Endothelial cell of coronary artery (primary cell): ENCODE measurements around the gene PIN1. TPM values are rescaled to one million over a fixed set of nuclear protein-coding genes. Genes with fewer than 3 reads are reported as not detected.

Source experiments
- total RNA-seq: library from RNA; depleted of rRNA; stranded (reverse); fragments of >200 nt; gene quantifications from 2 replicates; pipeline ENCODE4 v1.2.3, GENCODE V29; 2014

Gene PIN1
- total RNA-seq = 104 and 114 TPM in 2 replicates

GRCh38 chr19:9834726-9835506, at the start of gene PIN1:
Gene PIN1 (plus strand): TSS chr19:9835318. CDS start chr19:9835345, 27 bp downstream.

GRCh38 chr19:9818734-9819595, 16.2 kb upstream of the PIN1 start, which contains the start of gene FBXL12:
Gene FBXL12 (minus strand): TSS chr19:9819079. CDS start chr19:9818813, 266 bp downstream.

DNA sequence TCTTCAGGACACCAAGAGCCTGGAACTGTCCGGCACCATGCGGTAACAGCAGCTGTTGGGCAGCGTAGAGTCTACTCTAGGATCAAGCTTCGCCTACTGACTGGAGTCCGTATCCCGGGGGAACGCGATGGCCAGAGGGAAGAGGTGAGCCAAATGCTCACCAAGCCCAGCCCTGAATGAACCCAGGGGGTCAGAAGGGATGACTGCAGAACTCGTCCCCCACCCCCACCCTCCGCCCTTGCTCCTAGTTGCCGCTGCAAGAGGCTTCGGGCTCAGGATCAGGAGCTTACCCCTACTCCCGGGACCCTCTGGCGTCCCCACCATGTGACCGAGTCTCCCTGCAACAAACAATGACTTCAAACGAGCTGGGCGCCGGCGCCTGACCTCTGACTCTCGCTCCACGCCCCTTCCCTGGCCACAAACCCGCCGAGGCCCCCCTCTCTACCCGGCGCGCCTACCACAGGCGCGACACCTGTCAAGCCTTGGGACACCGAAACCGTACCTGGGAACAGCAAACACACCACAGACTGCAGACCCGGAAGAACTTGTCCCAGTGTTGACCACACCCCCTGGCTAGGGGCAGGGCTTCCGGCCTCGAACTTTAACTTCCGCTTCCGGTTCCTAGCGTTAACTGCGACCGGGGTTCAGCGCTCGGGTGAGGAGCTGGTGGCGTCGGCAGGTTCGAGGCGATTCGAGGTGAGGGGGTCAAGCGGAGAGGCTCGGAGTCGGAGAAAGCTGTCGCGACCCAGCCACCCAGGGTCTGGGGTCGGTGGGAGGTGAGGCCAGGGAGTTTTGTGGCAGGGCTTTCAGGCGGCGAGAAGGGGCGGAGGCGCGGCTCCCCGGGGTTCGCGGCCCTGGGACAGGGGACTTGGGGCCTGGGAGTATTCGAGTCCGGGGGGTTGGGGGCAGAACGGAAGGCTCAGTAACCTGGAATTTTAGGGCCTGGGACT, 7.6 kb upstream of the PIN1 start, which contains the start of gene UBL5:
Gene UBL5 (plus strand): TSS at position 630 of the 950 bp plus-strand sequence. CDS start 420 bp downstream, outside the sequence.

Other genes starting within 250 kb of the PIN1 start
- 27.2 and 50.5 TPM in 2 replicates for gene ZNF561, start 214.1 kb upstream of the PIN1 start, total RNA-seq
- 17.3 and 27.2 TPM in 2 replicates for gene ZNF562, start 160.2 kb upstream of the PIN1 start, total RNA-seq
- gene ZNF846, start 66.6 kb upstream of the PIN1 start, total RNA-seq = 5.7 and 7.8 TPM in 2 replicates
- 7.4 and 9.3 TPM in 2 replicates for gene FBXL12, start 16.2 kb upstream of the PIN1 start, total RNA-seq
- 169 and 257 TPM in 2 replicates for gene UBL5, start 7.4 kb upstream of the PIN1 start, total RNA-seq
- gene OLFM2, start 101.2 kb downstream of the PIN1 start, total RNA-seq = 0.36 and 2.4 TPM in 2 replicates
- gene COL5A3, start 175.2 kb downstream of the PIN1 start, total RNA-seq = 2.4 TPM in 1 of 2 replicates, not detected in the other
- not detected in 2 replicates for gene RDH8, start 178.2 kb downstream of the PIN1 start, total RNA-seq